ENCODE data around the gene CYP4F2.

- TF ChIP-seq CTCF (IDR thresholded peaks at IDR 0.05) (no peak), POLR2A (IDR thresholded peaks at IDR 0.05) (no peak)
These were observed 17.2 kb upstream of the CYP4F2 start for GRCh38 chr19:15915109-15915508.
